Naive thymus-derived CD4-positive, alpha-beta T cell (primary cell): Measurements from ENCODE around the gene PSTPIP1. TPM values are rescaled to one million over a fixed set of nuclear protein-coding genes. Genes with fewer than 3 reads are reported as not detected.

Source experiments
- ATAC-seq: fragments of 150-1000 bp; cut with Tn5 transposase; 2 replicates; pipeline ENCODE4 v1.10.0; 2021; ENCODE audit warnings: mild to moderate bottlenecking, moderate library complexity
- CTCF ChIA-PET: fragments of 350-600 bp; sonication (Branson Sonifier 250); formaldehyde crosslinking; loops from one replicate; lab custom pipeline; 2021; ENCODE audit warnings: antibody characterized with exemption; lab: Charles Lee
- POLR2A ChIA-PET: fragments of 350-600 bp; sonication (Branson Sonifier 250); formaldehyde crosslinking; loops from one replicate; lab custom pipeline; 2021; ENCODE audit warnings: antibody characterized with exemption, inconsistent platforms; lab: Charles Lee
- DNase-seq, 9 donors: peaks; one replicate each; pipeline versions ENCODE4 v3.0.0 to v3.0.0-alpha.2; 2020 to 2022; ENCODE audit warnings: mixed read lengths in 1 of 9
- H3K27ac ChIP-seq: one replicate; pipeline ENCODE4 v1.7.0; 2013; ENCODE audit warnings: mild to moderate bottlenecking, low read depth, low read length, moderate library complexity
- H3K27me3 ChIP-seq, 2 donors: one replicate each; pipeline ENCODE4 v1.7.0; 2013; ENCODE audit warnings: low read length in 2 of 2, mild to moderate bottlenecking in 2 of 2, moderate library complexity in 2 of 2; ENCODE audit not compliant: control insufficient read depth in 2 of 2, insufficient read depth in 2 of 2
- H3K36me3 ChIP-seq, 3 experiments: 1 replicate in 2 of 3; 2 replicates in 1 of 3; pipeline ENCODE4 v1.7.0; 2013; ENCODE audit warnings: low read length in 3 of 3, mild to moderate bottlenecking in 3 of 3, moderate library complexity in 1 of 3; ENCODE audit not compliant: insufficient read depth in 3 of 3, control insufficient read depth in 2 of 3
- H3K4me1 ChIP-seq, 2 donors: one replicate each; pipeline ENCODE4 v1.7.0; 2013; ENCODE audit warnings: low read length in 2 of 2, mild to moderate bottlenecking in 2 of 2, moderate library complexity in 1 of 2; ENCODE audit not compliant: control insufficient read depth in 2 of 2, insufficient read depth in 2 of 2
- H3K4me3 ChIP-seq: 2 replicates; pipeline ENCODE4 v1.7.0; 2013; ENCODE audit warnings: mild to moderate bottlenecking, low read length
- H3K9me3 ChIP-seq, 3 experiments: 1 replicate in 2 of 3; 2 replicates in 1 of 3; pipeline ENCODE4 v1.7.0; 2013; ENCODE audit warnings: low read length in 3 of 3; ENCODE audit not compliant: control insufficient read depth in 2 of 3
- H3K27ac Mint-ChIP-seq, 9 donors: one replicate each; pipeline ENCODE4 v1.8.0; 2020 to 2022; ENCODE audit warnings: mixed read lengths in 9 of 9, mild to moderate bottlenecking in 8 of 9, moderate library complexity in 5 of 9, inconsistent platforms in 2 of 9
- H3K27me3 Mint-ChIP-seq, 5 donors: one replicate each; pipeline ENCODE4 v1.8.0; 2021 to 2022; ENCODE audit warnings: mixed read lengths in 5 of 5, mild to moderate bottlenecking in 1 of 5
- H3K36me3 Mint-ChIP-seq, 5 donors: one replicate each; pipeline ENCODE4 v1.8.0; 2020 to 2022; ENCODE audit warnings: mixed read lengths in 5 of 5, mild to moderate bottlenecking in 3 of 5, inconsistent platforms in 1 of 5
- H3K4me1 Mint-ChIP-seq, 7 donors: one replicate each; pipeline ENCODE4 v1.8.0; 2020 to 2022; ENCODE audit warnings: mixed read lengths in 7 of 7, mild to moderate bottlenecking in 3 of 7, inconsistent platforms in 1 of 7
- H3K4me3 Mint-ChIP-seq, 10 donors: one replicate each; pipeline ENCODE4 v1.8.0; 2020 to 2022; ENCODE audit warnings: mild to moderate bottlenecking in 10 of 10, mixed read lengths in 10 of 10, moderate library complexity in 6 of 10, inconsistent platforms in 2 of 10
- H3K9me3 Mint-ChIP-seq, 11 donors: one replicate each; pipeline ENCODE4 v1.8.0; 2020 to 2022; ENCODE audit warnings: mixed read lengths in 11 of 11, mild to moderate bottlenecking in 4 of 11, inconsistent platforms in 1 of 11, moderate library complexity in 1 of 11
- intact Hi-C, 2 donors: fragments of 100-400 bp; cut with micrococcal nuclease; formaldehyde crosslinking; loops; one replicate each; pipeline ENCODE4 v1.15.1; 2023
- polyA plus RNA-seq, 2 donors: library from polyadenylated mRNA; unstranded; fragments of 300-500 nt; fragmentation: Illumina TruSeq; gene quantifications; one replicate each; pipeline ENCODE4 v1.2.3, GENCODE V29; 2021
- total RNA-seq, 6 experiments: library from RNA in 5 of 6; stranded (reverse) in 5 of 6; gene quantifications; 1 replicate in 5 of 6; 2 replicates in 1 of 6; pipeline ENCODE4 v1.2.3 and lab custom pipeline; 2021 to 2026

PSTPIP1 gene
- total and polyA plus RNA-seq, 7 experiments from 2014 or later = 29.1 to 182 (median 145) TPM

DNA sequence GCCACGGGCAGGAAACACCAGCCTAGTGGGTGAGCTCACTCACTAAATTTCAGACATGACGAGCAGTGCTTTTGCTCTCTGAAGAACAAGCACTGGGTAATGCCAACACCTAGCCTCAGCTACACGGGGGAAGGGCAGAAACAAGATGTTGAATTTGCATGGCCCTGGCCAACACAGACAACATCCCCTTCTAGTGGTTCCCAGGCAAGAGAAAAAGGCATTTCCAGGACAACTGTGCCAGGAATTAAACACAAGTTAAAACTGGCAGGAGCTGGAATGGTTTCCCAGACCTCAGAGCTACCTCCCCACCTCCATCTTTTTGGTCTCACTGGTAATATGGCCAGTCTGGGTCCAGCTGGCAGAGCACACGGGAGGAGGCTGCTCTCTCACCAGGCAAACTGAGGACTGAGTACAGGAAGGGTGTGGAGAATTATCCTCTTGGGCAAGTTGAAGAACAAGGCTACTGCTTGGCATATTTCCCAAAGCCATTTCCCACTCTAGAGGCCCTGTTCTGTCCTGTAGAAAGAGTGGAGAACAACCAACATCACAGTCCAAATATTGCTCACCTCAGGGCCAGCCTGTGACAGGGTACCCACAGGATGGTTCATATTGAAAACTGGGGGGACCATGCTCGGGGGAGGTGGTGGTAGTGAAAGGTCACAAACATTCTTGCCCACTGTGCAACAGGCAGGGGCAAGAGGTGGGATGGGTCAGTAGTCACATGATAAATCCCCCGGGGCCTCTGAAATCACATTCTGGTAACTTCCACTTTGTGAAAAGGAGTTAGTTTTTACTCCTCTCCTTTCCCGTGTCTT lies 49.5 kb downstream of the PSTPIP1 start:
- Mint-ChIP-seq H3K27ac (peak overlapping the region in 4 of 9 donors; percentile 48 to 84 (median 70)), H3K27me3 (no peaks in the 10 kb centered on the region), H3K36me3 (peaks cover 0 to 54% (median 19%) of the 10 kb centered on the region in 5 donors), H3K4me1 (peaks cover 9 to 24% (median 17%) of the 10 kb centered on the region in 7 donors), H3K4me3 (no peak overlapping the region), H3K9me3 (peaks cover 0 to 8% (median 4%) of the 10 kb centered on the region in 11 donors)
- DNase-seq (no peak), ATAC-seq (no peak)
- H3K4me3 ChIP-seq = no peak overlapping the region
- H3K27me3 ChIP-seq = no peaks in the 10 kb centered on the region
- intact Hi-C loops = no loop called here
- peaks cover 0 to 8% (median 0%) of the 10 kb centered on the region in 3 experiments for H3K9me3 ChIP-seq
- H3K4me1 ChIP-seq = no peaks in the 10 kb centered on the region
- H3K36me3 ChIP-seq = peaks cover 0 to 31% (median 0%) of the 10 kb centered on the region in 3 experiments
- POLR2A ChIA-PET = interaction anchor here (0.8 to 1.8 kb wide), 2 partner anchors 49 to 68 kb away, joined by 3 to 5 read pairs; partner anchors contain the start of gene PSTPIP1
- CTCF ChIA-PET = interaction anchor here (0.5 kb wide), 1 partner anchor 20 kb away, joined by 3 read pairs; no protein-coding TSS in a partner anchor
- H3K27ac ChIP-seq = no peak overlapping the region

DNA sequence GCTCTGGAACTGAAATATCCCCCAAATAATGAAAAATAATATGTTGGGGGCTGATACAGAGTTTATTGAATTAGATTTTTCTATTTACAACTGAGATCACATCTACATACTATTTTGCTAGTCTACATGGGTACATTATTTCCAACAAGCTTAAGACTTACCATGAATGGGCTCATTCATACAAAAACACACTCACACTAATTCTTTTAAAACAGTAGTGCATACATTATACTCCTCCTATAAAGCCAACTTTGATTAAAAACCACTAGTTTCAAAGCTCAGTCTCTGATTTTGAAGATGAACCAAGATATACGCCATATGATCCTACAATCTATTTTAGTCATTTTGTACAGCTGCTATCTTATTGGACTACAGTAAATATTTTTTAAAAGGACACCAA lies 51.1 kb downstream of the PSTPIP1 start:
- H3K4me3 Mint-ChIP-seq = no peak overlapping the region
- POLR2A ChIA-PET = interaction anchor here (1.8 kb wide), 1 partner anchor 51 kb away, joined by 5 read pairs; the partner anchor contains the start of gene PSTPIP1
- H3K27ac Mint-ChIP-seq = no peak overlapping the region
- peaks cover 0 to 42% (median 19%) of the 10 kb centered on the region in 5 donors for H3K36me3 Mint-ChIP-seq
- peaks cover 5 to 24% (median 13%) of the 10 kb centered on the region in 7 donors for H3K4me1 Mint-ChIP-seq
- H3K9me3 Mint-ChIP-seq = peaks cover 0 to 4% (median 0%) of the 10 kb centered on the region in 11 donors
- no peaks in the 10 kb centered on the region for H3K27me3 ChIP-seq
- no peaks in the 10 kb centered on the region for H3K27me3 Mint-ChIP-seq
- no peak for ATAC-seq
- H3K4me3 ChIP-seq = no peak overlapping the region
- no peaks in the 10 kb centered on the region for H3K4me1 ChIP-seq
- H3K36me3 ChIP-seq = peaks cover 0 to 31% (median 0%) of the 10 kb centered on the region in 3 experiments
- H3K9me3 ChIP-seq = peaks cover 0 to 8% (median 0%) of the 10 kb centered on the region in 3 experiments
- CTCF ChIA-PET = no interaction called here
- intact Hi-C loops = no loop called here
- H3K27ac ChIP-seq = no peak overlapping the region
- DNase-seq = no peak

DNA sequence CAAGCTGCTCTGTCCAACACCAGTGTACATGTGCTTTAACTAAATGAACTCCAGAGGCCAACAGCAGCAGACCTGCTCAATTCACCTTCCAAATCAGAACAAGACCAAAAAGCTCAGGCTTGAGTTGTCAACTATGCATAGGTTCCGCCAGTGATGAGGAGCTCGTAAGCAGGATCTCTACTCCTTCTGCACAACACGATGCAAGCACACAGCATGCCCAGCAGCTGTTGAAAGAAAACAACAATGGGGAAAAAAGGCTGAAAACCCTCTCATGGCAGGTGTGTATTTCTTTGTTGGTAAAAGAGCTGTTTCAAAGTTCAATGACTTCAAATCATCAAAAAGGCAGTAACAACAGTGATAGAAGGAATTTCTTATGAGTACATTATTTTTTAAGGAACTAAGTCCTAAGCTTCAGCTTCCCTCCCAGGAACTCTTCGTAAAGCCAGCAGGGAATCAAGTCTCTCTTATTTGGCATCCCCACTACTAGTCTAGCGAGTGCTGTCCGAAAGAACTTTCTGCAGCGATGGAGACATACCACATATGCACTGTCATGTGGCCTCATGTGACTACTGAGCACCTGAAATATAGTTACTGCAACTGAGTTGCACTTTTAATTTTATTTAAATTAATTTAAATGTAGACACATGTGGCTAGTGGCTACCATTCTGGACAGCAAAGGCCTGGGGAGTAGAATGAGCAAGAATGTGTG lies 51.9 kb downstream of the PSTPIP1 start:
- CTCF ChIA-PET = no interaction called here
- POLR2A ChIA-PET = interaction anchor here (1.8 kb wide), 1 partner anchor 52 kb away, joined by 5 read pairs; the partner anchor contains the start of gene PSTPIP1

DNA sequence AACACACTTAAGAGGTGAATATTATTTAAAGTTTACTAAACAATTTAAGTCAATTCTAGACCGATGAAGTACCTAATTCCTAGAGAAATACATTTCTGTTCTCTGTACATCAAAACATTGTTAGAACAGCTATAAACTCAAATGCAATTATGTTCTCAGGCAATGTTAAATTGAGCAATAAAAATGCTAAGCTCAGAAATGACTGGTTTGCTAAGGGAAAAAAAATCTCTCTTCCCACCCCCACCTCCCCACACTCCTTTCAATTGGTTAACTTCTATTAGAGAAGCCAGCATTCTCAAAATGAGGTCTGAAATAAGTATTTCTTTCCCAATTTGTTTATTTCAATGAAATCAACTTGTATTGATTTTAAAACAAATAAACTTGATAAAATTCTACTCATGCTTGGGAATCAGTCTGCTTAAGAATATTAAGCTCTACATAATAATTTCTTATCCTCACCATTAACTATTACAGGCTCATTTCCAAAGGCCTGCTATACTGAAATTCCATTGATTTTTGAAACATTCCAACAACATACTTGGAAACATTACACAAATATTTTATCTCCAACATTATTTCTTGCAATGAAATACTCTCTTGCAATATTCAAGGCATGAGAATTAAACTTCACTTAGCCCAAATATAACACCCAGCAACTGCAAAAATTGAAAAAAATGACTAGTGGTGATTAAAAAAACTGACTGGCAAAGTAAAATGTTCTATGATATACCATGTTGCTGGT lies 53.4 kb downstream of the PSTPIP1 start:
- H3K9me3 ChIP-seq = no peaks in the 10 kb centered on the region
- CTCF ChIA-PET = no interaction called here
- intact Hi-C loops = no loop called here
- Mint-ChIP-seq H3K9me3 (peaks cover 0 to 2% (median 0%) of the 10 kb centered on the region in 11 donors), H3K4me3 (peak overlapping the region in 1 of 10 donors; percentile 10), H3K27me3 (no peaks in the 10 kb centered on the region), H3K36me3 (peaks cover 0 to 39% (median 17%) of the 10 kb centered on the region in 5 donors), H3K27ac (peak overlapping the region in 1 of 9 donors; percentile 40), H3K4me1 (peaks cover 5 to 14% (median 5%) of the 10 kb centered on the region in 7 donors)
- H3K36me3 ChIP-seq = peaks cover 0 to 31% (median 0%) of the 10 kb centered on the region in 3 experiments
- H3K4me1 ChIP-seq = no peaks in the 10 kb centered on the region
- POLR2A ChIA-PET = no interaction called here
- H3K4me3 ChIP-seq = no peak overlapping the region
- ATAC-seq = no peak
- no peaks in the 10 kb centered on the region for H3K27me3 ChIP-seq
- no peak overlapping the region for H3K27ac ChIP-seq
- DNase-seq = no peak

More for the DNA sequence above, 51.9 kb downstream of the PSTPIP1 start:
- intact Hi-C loops = no loop called here
- Mint-ChIP-seq H3K4me1 (peaks cover 5 to 24% (median 12%) of the 10 kb centered on the region in 7 donors), H3K36me3 (peaks cover 0 to 38% (median 19%) of the 10 kb centered on the region in 5 donors), H3K9me3 (peaks cover 0 to 2% (median 0%) of the 10 kb centered on the region in 11 donors), H3K4me3 (no peak overlapping the region), H3K27ac (peak overlapping the region in 2 of 9 donors; percentile 38), H3K27me3 (no peaks in the 10 kb centered on the region)
- ATAC-seq (no peak), DNase-seq (no peak)
- H3K4me3 ChIP-seq = no peak overlapping the region
- peaks cover 0 to 31% (median 0%) of the 10 kb centered on the region in 3 experiments for H3K36me3 ChIP-seq
- no peaks in the 10 kb centered on the region for H3K27me3 ChIP-seq
- H3K27ac ChIP-seq = no peak overlapping the region
- H3K9me3 ChIP-seq = peaks cover 0 to 5% (median 0%) of the 10 kb centered on the region in 3 experiments
- H3K4me1 ChIP-seq = no peaks in the 10 kb centered on the region

DNA sequence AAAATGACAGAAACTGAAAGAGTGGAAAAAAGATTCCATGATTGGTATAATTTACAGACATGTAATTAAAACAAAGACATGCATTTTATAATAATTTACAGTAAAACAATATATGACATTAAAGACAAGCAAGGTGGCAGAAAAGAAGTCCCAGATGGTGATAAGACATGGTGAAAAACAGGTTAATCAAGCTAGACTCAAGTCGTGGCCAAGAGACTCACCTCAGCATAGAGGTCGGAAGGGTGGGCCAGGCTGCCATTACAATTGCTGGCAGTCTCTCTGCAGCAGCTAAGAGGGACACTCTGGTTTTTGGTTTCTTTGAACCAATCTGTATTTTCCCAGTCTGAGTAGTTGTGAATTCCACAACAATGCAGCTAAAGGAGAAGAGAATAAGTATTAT lies 57.6 kb downstream of the PSTPIP1 start:
- intact Hi-C loops = no loop called here
- Mint-ChIP-seq H3K9me3 (no peaks in the 10 kb centered on the region), H3K36me3 (peaks cover 0 to 13% (median 10%) of the 10 kb centered on the region in 5 donors), H3K4me3 (no peak overlapping the region), H3K27ac (no peak overlapping the region), H3K4me1 (peaks cover under 1 to 10% (median 4%) of the 10 kb centered on the region in 7 donors), H3K27me3 (no peaks in the 10 kb centered on the region)
- ATAC-seq (no peak), DNase-seq (no peak)
- ChIA-PET CTCF (no interaction called here), POLR2A (interaction anchor here (1.3 kb wide), 1 partner anchor 9 kb away, joined by 5 read pairs; no protein-coding TSS in a partner anchor)
- Histone ChIP-seq H3K27me3 (no peaks in the 10 kb centered on the region), H3K4me3 (no peak overlapping the region), H3K9me3 (no peaks in the 10 kb centered on the region), H3K27ac (no peak overlapping the region), H3K36me3 (no peaks in the 10 kb centered on the region), H3K4me1 (no peaks in the 10 kb centered on the region)

GRCh38 chr15:77053709-77054108 lies 58.8 kb downstream of the PSTPIP1 start:
- ChIA-PET CTCF (no interaction called here), POLR2A (no interaction called here)
- ATAC-seq (no peak), DNase-seq (no peak)
- Mint-ChIP-seq H3K9me3 (no peaks in the 10 kb centered on the region), H3K36me3 (peaks cover 0 to 12% (median 5%) of the 10 kb centered on the region in 5 donors), H3K4me1 (peaks cover 4 to 21% (median 12%) of the 10 kb centered on the region in 7 donors), H3K27me3 (no peaks in the 10 kb centered on the region), H3K27ac (peak overlapping the region in 1 of 9 donors; percentile 2), H3K4me3 (no peak overlapping the region)
- Histone ChIP-seq H3K9me3 (no peaks in the 10 kb centered on the region), H3K27me3 (no peaks in the 10 kb centered on the region), H3K36me3 (no peaks in the 10 kb centered on the region), H3K4me3 (no peak overlapping the region), H3K27ac (no peak overlapping the region), H3K4me1 (no peaks in the 10 kb centered on the region)
- intact Hi-C loops = no loop called here
